ENCODE measurements around the gene PCDH9.

The PCDH9 gene

GRCh38 chr13:67036699-67037457 lies 193.3 kb downstream of the PCDH9 start:
- no peak for DNase-seq (ENCODE audit: low read depth in 3 of 3)

- no peak for DNase-seq (ENCODE audit: low read depth in 3 of 3)
Measured at GRCh38 chr13:67033170-67033569, 197.0 kb downstream of the PCDH9 start.

GRCh38 chr13:67023130-67023876 lies 206.8 kb downstream of the PCDH9 start:
- DNase-seq (ENCODE audit: low read depth in 3 of 3), result no peak

GRCh38 chr13:67018775-67019174 lies 211.4 kb downstream of the PCDH9 start:
- no peak for DNase-seq (ENCODE audit: low read depth in 3 of 3)

GRCh38 chr13:67017276-67017675 lies 212.9 kb downstream of the PCDH9 start:
- DNase-seq (ENCODE audit: low read depth in 3 of 3), result no peak

- no peak for DNase-seq (ENCODE audit: low read depth in 3 of 3)
Measured at GRCh38 chr13:67015976-67016600, 214.0 kb downstream of the PCDH9 start.

- DNase-seq (ENCODE audit: low read depth in 3 of 3), result no peak
Measured at GRCh38 chr13:67014399-67014798, 215.7 kb downstream of the PCDH9 start.

- no peak for DNase-seq (ENCODE audit: low read depth in 3 of 3)
Measured at GRCh38 chr13:67013709-67014108, 216.4 kb downstream of the PCDH9 start.

- DNase-seq (ENCODE audit: low read depth in 3 of 3), result no peak
Measured at GRCh38 chr13:67008075-67008668, 222.0 kb downstream of the PCDH9 start.

- DNase-seq (ENCODE audit: low read depth in 3 of 3), result no peak
Measured at GRCh38 chr13:67004511-67004910, 225.6 kb downstream of the PCDH9 start.

GRCh38 chr13:67003743-67004142 lies 226.4 kb downstream of the PCDH9 start:
- DNase-seq (ENCODE audit: low read depth in 3 of 3), result no peak

GRCh38 chr13:67001363-67001762 lies 228.8 kb downstream of the PCDH9 start:
- DNase-seq (ENCODE audit: low read depth in 3 of 3), result no peak

- DNase-seq (ENCODE audit: low read depth in 3 of 3), result no peak
Measured at GRCh38 chr13:66996503-66996902, 233.6 kb downstream of the PCDH9 start.

- no peak for DNase-seq (ENCODE audit: low read depth in 3 of 3)
Measured at GRCh38 chr13:66995203-66995611, 234.9 kb downstream of the PCDH9 start.

GRCh38 chr13:66994517-66995202 lies 235.5 kb downstream of the PCDH9 start:
- no peak for DNase-seq (ENCODE audit: low read depth in 3 of 3)

- no peak for DNase-seq (ENCODE audit: low read depth in 3 of 3)
Measured at GRCh38 chr13:66994097-66994496, 236.0 kb downstream of the PCDH9 start.

GRCh38 chr13:66992719-66993118 lies 237.4 kb downstream of the PCDH9 start:
- no peak for DNase-seq (ENCODE audit: low read depth in 3 of 3)

- no peak for DNase-seq (ENCODE audit: low read depth in 3 of 3)
Measured at GRCh38 chr13:66992183-66992582, 238.0 kb downstream of the PCDH9 start.

- no peak for DNase-seq (ENCODE audit: low read depth in 3 of 3)
Measured at GRCh38 chr13:66984241-66984640, 245.9 kb downstream of the PCDH9 start.

- DNase-seq (ENCODE audit: low read depth in 3 of 3), result no peak
Measured at GRCh38 chr13:66981912-66982311, 248.2 kb downstream of the PCDH9 start.

- no peak for DNase-seq (ENCODE audit: low read depth in 3 of 3)
Measured at GRCh38 chr13:66977161-66977560, 253.0 kb downstream of the PCDH9 start.

- DNase-seq (ENCODE audit: low read depth in 3 of 3), result no peak
Measured at GRCh38 chr13:66974889-66975288, 255.2 kb downstream of the PCDH9 start.
